ENCODE data around the gene NEURL2.

NEURL2 gene

GRCh38 chr20:45913116-45913515, 22.1 kb upstream of the NEURL2 start:
- DNase-seq: no peak
- Histone ChIP-seq H3K36me3 (replicated peaks) (no peaks in the 10 kb centered on the region), H3K27me3 (replicated peaks) (no peaks in the 10 kb centered on the region), H3K4me3 (ENCODE audit: low read depth, low read length) (no peak overlapping the region), H3K27ac (no peak overlapping the region)
- in situ Hi-C loops (cut with HindIII; ENCODE audit: low pct_ligation_motif_present, low sequenced_read_pairs): no loop called here
- TF ChIP-seq CTCF (IDR thresholded peaks at IDR 0.05; ENCODE audit: low read depth, low read length, missing control alignments): no peak

GRCh38 chr20:45912344-45912682, 21.3 kb upstream of the NEURL2 start:
- no peak for TF ChIP-seq CTCF (IDR thresholded peaks at IDR 0.05; ENCODE audit: low read depth, low read length, missing control alignments)

GRCh38 chr20:45911486-45912343, 20.7 kb upstream of the NEURL2 start, which contains the start of gene PLTP:
TSS of gene PLTP (minus strand) at chr20:45912155. CDS start at chr20:45911452, 703 bp downstream.
- no peak for TF ChIP-seq CTCF (IDR thresholded peaks at IDR 0.05; ENCODE audit: low read depth, low read length, missing control alignments)
- Histone ChIP-seq H3K4me3 (ENCODE audit: low read depth, low read length) (peak within 1 kb of the TSS; percentile 60), H3K36me3 (replicated peaks) (no peaks in the 10 kb centered on the region), H3K27me3 (replicated peaks) (no peaks in the 10 kb centered on the region), H3K27ac (peak within 1 kb of the TSS; percentile 70)
- in situ Hi-C loops (cut with HindIII; ENCODE audit: low pct_ligation_motif_present, low sequenced_read_pairs): no loop called here
- peak; percentile 40 for DNase-seq

More at GRCh38 chr20:45912344-45912682, 21.3 kb upstream of the NEURL2 start:
- Histone ChIP-seq H3K27ac (no peak overlapping the region), H3K27me3 (replicated peaks) (no peaks in the 10 kb centered on the region), H3K36me3 (replicated peaks) (no peaks in the 10 kb centered on the region), H3K4me3 (ENCODE audit: low read depth, low read length) (peak overlapping the region; percentile 60)
- in situ Hi-C loops (cut with HindIII; ENCODE audit: low pct_ligation_motif_present, low sequenced_read_pairs): no loop called here
- DNase-seq: no peak

- no peaks in the 10 kb centered on the region for H3K27me3 ChIP-seq (replicated peaks)
- peak overlapping the region; percentile 70 for H3K27ac ChIP-seq
- H3K4me3 ChIP-seq (ENCODE audit: low read depth, low read length): peak overlapping the region; percentile 60
- in situ Hi-C loops (cut with HindIII; ENCODE audit: low pct_ligation_motif_present, low sequenced_read_pairs): no loop called here
- no peaks in the 10 kb centered on the region for H3K36me3 ChIP-seq (replicated peaks)
- peak; percentile 100 for DNase-seq
- no peak for TF ChIP-seq CTCF (IDR thresholded peaks at IDR 0.05; ENCODE audit: low read depth, low read length, missing control alignments)
Observed at GRCh38 chr20:45910670-45911485, 19.9 kb upstream of the NEURL2 start.

GRCh38 chr20:45909817-45910669, 19.0 kb upstream of the NEURL2 start:
- no peak for DNase-seq
- no peaks in the 10 kb centered on the region for H3K36me3 ChIP-seq (replicated peaks)
- TF ChIP-seq CTCF (IDR thresholded peaks at IDR 0.05; ENCODE audit: low read depth, low read length, missing control alignments): no peak
- H3K27ac ChIP-seq: no peak overlapping the region
- H3K4me3 ChIP-seq (ENCODE audit: low read depth, low read length): peak overlapping the region; percentile 29
- no peaks in the 10 kb centered on the region for H3K27me3 ChIP-seq (replicated peaks)
- in situ Hi-C loops (cut with HindIII; ENCODE audit: low pct_ligation_motif_present, low sequenced_read_pairs): no loop called here

Data from brain microvascular endothelial cell (primary cell).